Measurements from ENCODE around the gene FOXJ3. TPM values are rescaled to one million over a fixed set of nuclear protein-coding genes. Genes with fewer than 3 reads are reported as not detected.

FOXJ3 gene
- total and polyA plus RNA-seq, 2 of the 13 experiments (the other 11 are each of a cell fraction or from before 2014, with no cell fraction given), result 16.6 to 48.5 TPM

- TF ChIP-seq HNF1A (IDR thresholded peaks at IDR 0.05; ENCODE audit: low read depth), result peak; percentile 38; the same call in 1 of the 2 replicates
- peak; percentile 63; the same call in 1 of the 2 replicates for TF ChIP-seq HNF1A (CRISPR knock-in tag; IDR thresholded peaks at IDR 0.05; ENCODE audit: borderline replicate concordance)
- no peak for TF ChIP-seq ZNF792 (CRISPR knock-in tag; IDR thresholded peaks at IDR 0.05)
These were observed 182.0 kb downstream of the FOXJ3 start, which contains the start of gene GUCA2B (continued) for GRCh38 chr1:42152907-42153600.

DNA sequence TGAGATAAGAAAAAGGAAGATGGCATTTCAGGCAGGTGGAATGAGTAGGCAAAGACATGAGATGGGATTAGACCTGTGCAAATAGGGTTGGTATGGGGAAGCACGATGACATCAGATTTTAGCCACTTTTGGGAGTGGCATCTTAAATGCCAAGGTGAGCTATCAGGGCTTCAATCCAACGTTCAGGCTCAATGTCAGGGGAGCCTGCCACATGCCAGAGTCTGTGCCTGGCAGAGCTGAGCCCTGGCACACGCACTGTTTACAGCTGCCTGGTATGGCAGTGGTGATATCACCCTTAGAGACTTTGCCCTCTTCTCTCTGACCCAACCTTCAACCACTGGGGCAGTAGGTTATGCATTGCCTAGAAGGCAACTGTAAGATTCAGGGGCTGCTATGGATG lies 182.9 kb downstream of the FOXJ3 start:
- Histone ChIP-seq H3K27me3 (ENCODE audit: control insufficient read depth in 1 of 2, insufficient read depth in 2 of 2, low read length in 2 of 2) (peaks cover 5 to 28% of the 10 kb centered on the region in 2 experiments; a peak in 3 of 5 replicates), H2AFZ (ENCODE audit: low read length) (no peak overlapping the region), H3K4me3 (replicated peaks in 1 of 3; ENCODE audit: insufficient read depth in 1 of 3, low read depth in 2 of 3, low read length in 3 of 3) (no peak overlapping the region), H3K4me1 (ENCODE audit: insufficient read depth, low read length) (peaks cover 11% of the 10 kb centered on the region; the same call in 1 of the 2 replicates), H3K9ac (ENCODE audit: insufficient read depth, low read depth, low read length) (no peak overlapping the region), H3K4me2 (ENCODE audit: low read depth, low read length) (no peak overlapping the region), H3K79me2 (ENCODE audit: insufficient read depth, low read length) (no peaks in the 10 kb centered on the region), H3K9me3 (ENCODE audit: low read length) (no peaks in the 10 kb centered on the region), H3K36me3 (replicated peaks in 1 of 2; ENCODE audit: control insufficient read depth in 1 of 2, insufficient read depth in 2 of 2, low read length in 2 of 2) (no peaks in the 10 kb centered on the region), H4K20me1 (ENCODE audit: insufficient read depth, low read length) (no peaks in the 10 kb centered on the region), H3K27ac (ENCODE audit: extremely low read length, insufficient read depth, low read length) (no peak overlapping the region)
- FAIRE-seq (no peak), DNase-seq (ENCODE audit: low spot score) (no peak), ATAC-seq (no peak)
- CTCF ChIA-PET (ENCODE audit: low intra/inter-chr PET ratio, low total read pairs), result no interaction called here
- TF ChIP-seq, protein P1, sequence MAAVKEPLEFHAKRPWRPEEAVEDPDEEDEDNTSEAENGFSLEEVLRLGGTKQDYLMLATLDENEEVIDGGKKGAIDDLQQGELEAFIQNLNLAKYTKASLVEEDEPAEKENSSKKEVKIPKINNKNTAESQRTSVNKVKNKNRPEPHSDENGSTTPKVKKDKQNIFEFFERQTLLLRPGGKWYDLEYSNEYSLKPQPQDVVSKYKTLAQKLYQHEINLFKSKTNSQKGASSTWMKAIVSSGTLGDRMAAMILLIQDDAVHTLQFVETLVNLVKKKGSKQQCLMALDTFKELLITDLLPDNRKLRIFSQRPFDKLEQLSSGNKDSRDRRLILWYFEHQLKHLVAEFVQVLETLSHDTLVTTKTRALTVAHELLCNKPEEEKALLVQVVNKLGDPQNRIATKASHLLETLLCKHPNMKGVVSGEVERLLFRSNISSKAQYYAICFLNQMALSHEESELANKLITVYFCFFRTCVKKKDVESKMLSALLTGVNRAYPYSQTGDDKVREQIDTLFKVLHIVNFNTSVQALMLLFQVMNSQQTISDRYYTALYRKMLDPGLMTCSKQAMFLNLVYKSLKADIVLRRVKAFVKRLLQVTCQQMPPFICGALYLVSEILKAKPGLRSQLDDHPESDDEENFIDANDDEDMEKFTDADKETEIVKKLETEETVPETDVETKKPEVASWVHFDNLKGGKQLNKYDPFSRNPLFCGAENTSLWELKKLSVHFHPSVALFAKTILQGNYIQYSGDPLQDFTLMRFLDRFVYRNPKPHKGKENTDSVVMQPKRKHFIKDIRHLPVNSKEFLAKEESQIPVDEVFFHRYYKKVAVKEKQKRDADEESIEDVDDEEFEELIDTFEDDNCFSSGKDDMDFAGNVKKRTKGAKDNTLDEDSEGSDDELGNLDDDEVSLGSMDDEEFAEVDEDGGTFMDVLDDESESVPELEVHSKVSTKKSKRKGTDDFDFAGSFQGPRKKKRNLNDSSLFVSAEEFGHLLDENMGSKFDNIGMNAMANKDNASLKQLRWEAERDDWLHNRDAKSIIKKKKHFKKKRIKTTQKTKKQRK (IDR thresholded peaks at IDR 0.05; ENCODE audit: low read length), result no peak
- TF ChIP-seq ZNF34 (CRISPR knock-in tag; IDR thresholded peaks at IDR 0.05; ENCODE audit: borderline replicate concordance), result no peak
- TF ChIP-seq E2F1 (CRISPR knock-in tag; IDR thresholded peaks at IDR 0.05), result no peak
- no peak for TF ChIP-seq ZFP62 (CRISPR knock-in tag; IDR thresholded peaks at IDR 0.05)
- TF ChIP-seq ZBTB25 (CRISPR knock-in tag; IDR thresholded peaks at IDR 0.05), result no peak
- TF ChIP-seq SAP130 (CRISPR knock-in tag; IDR thresholded peaks at IDR 0.05; ENCODE audit: low read depth), result no peak
- TF ChIP-seq SIN3A (IDR thresholded peaks at IDR 0.05; ENCODE audit: borderline replicate concordance, low read depth, low read length), result no peak
- no TSS peak for BruUV-seq (replicated peaks)
- POLR2A ChIA-PET, result no interaction called here
- intact Hi-C loops (cut with micrococcal nuclease; ENCODE audit: unreplicated experiment) (no loop called here), in situ Hi-C loops (cut with HindIII; ENCODE audit: extremely low pct_ligation_motif_present, low pct_unique_long_range_greater_than_20kb) (no loop called here)
- WGBS (ENCODE audit: low lambda C conversion rate), result 50% methylated on average over 1 of the region's 3 CpGs
